GM18951 (cell line): ENCODE measurements around the gene GSTCD.
"Not testable (repeated sequence)": the region's sequence is repeated elsewhere in the genome, so short reads cannot be mapped to it uniquely, and the experiment has no call there.

Experiments
- POLR2A ChIP-seq: IDR thresholded peaks from 4 replicates; pipeline ENCODE4 v1.6.1; 2011; ENCODE audit warnings: mild to moderate bottlenecking; ENCODE audit not compliant: insufficient read length, insufficient read depth; ENCODE audit errors: extremely low read depth
- in situ Hi-C: fragments of 300-500 bp; cut with MboI; formaldehyde crosslinking; loops from one replicate; pipeline ENCODE4 v1.12.0; 2022; ENCODE audit warnings: low sequenced_read_pairs, mixed read lengths, inconsistent platforms; ENCODE audit not compliant: unreplicated experiment

Gene GSTCD

GRCh38 chr4:105708181-105709080, at the start of gene GSTCD, which contains the start of gene INTS12:
TSS of gene GSTCD (plus strand) at chr4:105708784. CDS start at chr4:105717614, 8,830 bp downstream.
TSS of gene INTS12 (minus strand) at chr4:105708689. CDS start at chr4:105700005, 8,684 bp downstream.
- in situ Hi-C loops = loop anchor here (25.0 kb wide), 1 partner anchor 196 kb away; no protein-coding TSS in a partner anchor
- TF ChIP-seq POLR2A = peak; percentile 91

GRCh38 chr4:105659190-105659589, 49.4 kb upstream of the GSTCD start:
- no peak for TF ChIP-seq POLR2A
- in situ Hi-C loops = no loop called here

- in situ Hi-C loops = no loop called here
- TF ChIP-seq POLR2A = no peak
Observed at GRCh38 chr4:105661028-105661427, 47.6 kb upstream of the GSTCD start.

GRCh38 chr4:105662935-105663675, 45.5 kb upstream of the GSTCD start:
- in situ Hi-C loops = no loop called here
- no peak for TF ChIP-seq POLR2A

- in situ Hi-C loops = no loop called here
- no peak for TF ChIP-seq POLR2A
Observed at GRCh38 chr4:105666693-105667092, 41.9 kb upstream of the GSTCD start.

- TF ChIP-seq POLR2A = no peak
- in situ Hi-C loops = no loop called here
Observed at GRCh38 chr4:105670684-105671083, 37.9 kb upstream of the GSTCD start.

- in situ Hi-C loops = no loop called here
- TF ChIP-seq POLR2A = no peak
Observed at GRCh38 chr4:105671301-105671700, 37.3 kb upstream of the GSTCD start.

- in situ Hi-C loops = no loop called here
- no peak for TF ChIP-seq POLR2A
Observed at GRCh38 chr4:105674011-105674410, 34.6 kb upstream of the GSTCD start.

- no peak for TF ChIP-seq POLR2A
- in situ Hi-C loops = no loop called here
Observed at GRCh38 chr4:105677709-105678108, 30.9 kb upstream of the GSTCD start.

GRCh38 chr4:105679186-105679585, 29.4 kb upstream of the GSTCD start:
- in situ Hi-C loops = no loop called here
- TF ChIP-seq POLR2A = no peak

- in situ Hi-C loops = no loop called here
- TF ChIP-seq POLR2A = no peak
Observed at GRCh38 chr4:105683038-105683437, 25.5 kb upstream of the GSTCD start.

- in situ Hi-C loops = no loop called here
- TF ChIP-seq POLR2A = no peak
Observed at GRCh38 chr4:105686571-105686970, 22.0 kb upstream of the GSTCD start.

- in situ Hi-C loops = not testable (repeated sequence)
Observed at GRCh38 chr4:105694812-105695211, 13.8 kb upstream of the GSTCD start.

GRCh38 chr4:105695832-105696231, 12.8 kb upstream of the GSTCD start:
- in situ Hi-C loops = not testable (repeated sequence)

GRCh38 chr4:105698607-105699006, 10.0 kb upstream of the GSTCD start:
- no peak for TF ChIP-seq POLR2A
- in situ Hi-C loops = no loop called here
